RWPE2 (cell line): Measurements from ENCODE around the gene GSK3B.

Experiments used
- ATAC-seq: fragments of 200-7000 bp; cut with Tn5 transposase; 3 replicates; pipeline ENCODE4 v1.9.1; 2021; ENCODE audit warnings: low read depth
- DNase-seq: peaks from one replicate; pipeline ENCODE4 v3.0.0-alpha.2; 2020; ENCODE audit warnings: low spot score
- H3K27ac ChIP-seq: fragments of 450-650 bp; 2 replicates; pipeline ENCODE4 v1.5.1; 2017; ENCODE audit warnings: mild to moderate bottlenecking; ENCODE audit not compliant: poor library complexity, severe bottlenecking
- H3K27me3 ChIP-seq: fragments of 250-450 bp; sonication (Bioruptor Pico); 2 replicates; pipeline ENCODE4 v1.5.1; 2021; ENCODE audit warnings: mild to moderate bottlenecking, moderate library complexity; ENCODE audit not compliant: insufficient read depth, poor library complexity, severe bottlenecking
- H3K36me3 ChIP-seq: fragments of 250-450 bp; sonication (Bioruptor Pico); 2 replicates; pipeline ENCODE4 v1.5.1; 2020; ENCODE audit warnings: low read depth, mild to moderate bottlenecking, moderate library complexity
- H3K4me1 ChIP-seq: fragments of 250-450 bp; sonication (Bioruptor Pico); 2 replicates; pipeline ENCODE4 v1.5.1; 2021; ENCODE audit warnings: mild to moderate bottlenecking, moderate library complexity; ENCODE audit not compliant: insufficient read depth, poor library complexity, severe bottlenecking
- H3K4me3 ChIP-seq: fragments of 250-450 bp; sonication (Bioruptor Pico); 2 replicates; pipeline ENCODE4 v1.5.1; 2021; ENCODE audit warnings: mild to moderate bottlenecking, moderate library complexity; ENCODE audit not compliant: severe bottlenecking
- H3K9me3 ChIP-seq: fragments of 250-450 bp; sonication (Bioruptor Pico); 2 replicates; pipeline ENCODE4 v1.5.1; 2021; ENCODE audit warnings: mild to moderate bottlenecking, moderate library complexity; ENCODE audit not compliant: severe bottlenecking
- CTCF ChIP-seq: fragments of 450-650 bp; IDR thresholded peaks from one replicate; pipeline ENCODE4 v1.5.1; 2017; ENCODE audit warnings: mild to moderate bottlenecking, moderate library complexity; ENCODE audit not compliant: poor library complexity, severe bottlenecking

The GSK3B gene

GRCh38 chr3:120094776-120095225 lies 554 bp upstream of the GSK3B start:
- Histone ChIP-seq H3K27ac (peak overlapping the region; percentile 97), H3K4me1 (peaks cover 21% of the 10 kb centered on the region), H3K27me3 (no peaks in the 10 kb centered on the region), H3K36me3 (peaks cover 62% of the 10 kb centered on the region), H3K4me3 (peak overlapping the region; percentile 70), H3K9me3 (no peaks in the 10 kb centered on the region)
- DNase-seq (peak; percentile 99), ATAC-seq (peak; percentile 78)
- TF ChIP-seq CTCF: no peak

GRCh38 chr3:120093119-120093910 lies 932 bp downstream of the GSK3B start:
- DNase-seq: no peak
- H3K27ac ChIP-seq: peak overlapping the region; percentile 97

GRCh38 chr3:120092474-120092873 lies 1.8 kb downstream of the GSK3B start:
- Histone ChIP-seq H3K36me3 (peaks cover 66% of the 10 kb centered on the region), H3K4me1 (peaks cover 20% of the 10 kb centered on the region), H3K27me3 (no peaks in the 10 kb centered on the region), H3K27ac (peak overlapping the region; percentile 97), H3K9me3 (no peaks in the 10 kb centered on the region), H3K4me3 (peak overlapping the region; percentile 70)
- no peak for TF ChIP-seq CTCF
- DNase-seq (no peak), ATAC-seq (no peak)

More at GRCh38 chr3:120093119-120093910, 932 bp downstream of the GSK3B start:
- Histone ChIP-seq H3K27me3 (no peaks in the 10 kb centered on the region), H3K4me3 (peak overlapping the region; percentile 70), H3K36me3 (peaks cover 68% of the 10 kb centered on the region), H3K9me3 (no peaks in the 10 kb centered on the region), H3K4me1 (peaks cover 23% of the 10 kb centered on the region)
- no peak for ATAC-seq
- no peak for TF ChIP-seq CTCF

GRCh38 chr3:120090422-120090821 lies 3.8 kb downstream of the GSK3B start:
- peak overlapping the region; percentile 70 for H3K4me3 ChIP-seq
- ATAC-seq: no peak
- peaks cover 77% of the 10 kb centered on the region for H3K36me3 ChIP-seq

More at GRCh38 chr3:120090422-120090821, 3.8 kb downstream of the GSK3B start:
- DNase-seq: no peak
- H3K9me3 ChIP-seq: no peaks in the 10 kb centered on the region
- H3K4me1 ChIP-seq: peaks cover 24% of the 10 kb centered on the region
- peak overlapping the region; percentile 97 for H3K27ac ChIP-seq
- TF ChIP-seq CTCF: no peak
- H3K27me3 ChIP-seq: no peaks in the 10 kb centered on the region
